Testis (tissue), 3 donors: ENCODE measurements around the gene OLFM1. TPM values are rescaled to one million over a fixed set of nuclear protein-coding genes. Genes with fewer than 3 reads are reported as not detected.

Experiments used
- DNase-seq: peaks from one replicate; pipeline ENCODE4 v3.0.0-alpha.2; 2019
- H3K27ac ChIP-seq, 2 donors: fragments of 200-600 bp; sonication (generic); one replicate each; pipeline ENCODE4 v1.5.1; 2019
- H3K27me3 ChIP-seq: fragments of 200-600 bp; sonication (generic); one replicate; pipeline ENCODE4 v1.5.1; 2019
- H3K36me3 ChIP-seq: fragments of 200-600 bp; sonication (generic); one replicate; pipeline ENCODE4 v1.5.1; 2017; ENCODE audit warnings: low read depth; ENCODE audit errors: missing control alignments
- H3K4me1 ChIP-seq: fragments of 200-600 bp; sonication (generic); one replicate; pipeline ENCODE4 v1.5.1; 2019
- H3K4me3 ChIP-seq, 2 donors: fragments of 200-600 bp; sonication (generic); one replicate each; pipeline ENCODE4 v1.5.1; 2017 to 2019
- H3K9me3 ChIP-seq: fragments of 200-600 bp; sonication (generic); one replicate; pipeline ENCODE4 v1.5.1; 2017
- POLR2A ChIP-seq: fragments of 450-650 bp; IDR thresholded peaks from one replicate; pipeline ENCODE4 v1.6.1; 2017; ENCODE audit warnings: antibody characterized with exemption, mild to moderate bottlenecking, moderate library complexity
- WGBS, 2 donors: methylation state at CpG; one replicate each; pipeline ENCODE4 v1.1.5; 2018; 5-methylcytosine and 5-hydroxymethylcytosine counted together
- intact Hi-C: fragments of 100-400 bp; cut with DNase I; formaldehyde crosslinking; loops from one replicate; pipeline ENCODE4 v1.15.1; 2023; ENCODE audit warnings: low total_unique reads
- polyA plus RNA-seq: library from polyadenylated mRNA; stranded (reverse); fragments of 350-450 nt; fragmentation: Illumina TruSeq; extraction: RNeasy Lipid Tissue Mini Kit (QIAGEN cat#74804); gene quantifications from one replicate; pipeline ENCODE4 v1.2.3, GENCODE V29; 2014; ENCODE audit warnings: low read depth, low replicate concordance; ENCODE audit not compliant: insufficient read depth
- total RNA-seq, 2 donors: library from RNA; depleted of rRNA; stranded (reverse); fragments of >200 nt; gene quantifications; one replicate each; pipeline ENCODE4 v1.2.3, GENCODE V29; 2016
- TF ChIP-seq, protein P1 (sequence below), 3 experiments: fragments of 450-650 bp in 2 of 3; fragments of 200-600 bp in 1 of 3; sonication (generic) in 1 of 3; IDR thresholded peaks; one replicate each; pipeline ENCODE4 v1.5.1; 2016 to 2019; ENCODE audit warnings: antibody characterized with exemption in 3 of 3, mild to moderate bottlenecking in 2 of 3, moderate library complexity in 1 of 3

Gene OLFM1
- total and polyA plus RNA-seq, 3 donors from 2014 or later: 13.9 to 24.4 (median 16.0) TPM

DNA sequence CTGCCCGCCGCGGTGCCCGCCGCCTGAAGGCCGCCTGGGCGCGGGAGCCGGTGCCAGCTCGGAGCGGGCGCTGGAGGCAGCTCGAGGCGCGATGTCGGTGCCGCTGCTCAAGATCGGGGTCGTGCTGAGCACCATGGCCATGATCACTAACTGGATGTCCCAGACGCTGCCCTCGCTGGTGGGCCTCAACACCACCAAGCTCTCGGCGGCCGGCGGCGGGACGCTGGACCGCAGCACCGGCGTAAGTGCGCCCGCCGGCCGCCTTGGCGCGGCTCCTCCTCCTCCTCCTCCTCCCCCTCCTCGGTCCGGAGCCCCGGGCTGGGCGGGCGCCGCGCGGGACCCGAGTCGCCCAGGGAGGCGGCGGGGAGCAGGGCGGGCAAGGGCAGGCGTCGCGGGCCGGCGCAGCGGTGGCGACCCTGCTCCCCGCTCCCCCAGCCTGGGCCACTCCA is 455 bp downstream of the OLFM1 start:
- WGBS, 2 donors: 1% methylated on average over 11 of the region's 57 CpGs; no CpG with 5 or more reads in 1 of the 2 donors
- no peak overlapping the region for H3K27ac ChIP-seq
- no peaks in the 10 kb centered on the region for H3K36me3 ChIP-seq
- intact Hi-C loops: loop anchor here (5.0 kb wide), 2 partner anchors 254 to 324 kb away; no protein-coding TSS in a partner anchor
- DNase-seq: no peak
- peaks cover 21% of the 10 kb centered on the region for H3K4me1 ChIP-seq
- H3K9me3 ChIP-seq: no peaks in the 10 kb centered on the region
- TF ChIP-seq, protein P1, sequence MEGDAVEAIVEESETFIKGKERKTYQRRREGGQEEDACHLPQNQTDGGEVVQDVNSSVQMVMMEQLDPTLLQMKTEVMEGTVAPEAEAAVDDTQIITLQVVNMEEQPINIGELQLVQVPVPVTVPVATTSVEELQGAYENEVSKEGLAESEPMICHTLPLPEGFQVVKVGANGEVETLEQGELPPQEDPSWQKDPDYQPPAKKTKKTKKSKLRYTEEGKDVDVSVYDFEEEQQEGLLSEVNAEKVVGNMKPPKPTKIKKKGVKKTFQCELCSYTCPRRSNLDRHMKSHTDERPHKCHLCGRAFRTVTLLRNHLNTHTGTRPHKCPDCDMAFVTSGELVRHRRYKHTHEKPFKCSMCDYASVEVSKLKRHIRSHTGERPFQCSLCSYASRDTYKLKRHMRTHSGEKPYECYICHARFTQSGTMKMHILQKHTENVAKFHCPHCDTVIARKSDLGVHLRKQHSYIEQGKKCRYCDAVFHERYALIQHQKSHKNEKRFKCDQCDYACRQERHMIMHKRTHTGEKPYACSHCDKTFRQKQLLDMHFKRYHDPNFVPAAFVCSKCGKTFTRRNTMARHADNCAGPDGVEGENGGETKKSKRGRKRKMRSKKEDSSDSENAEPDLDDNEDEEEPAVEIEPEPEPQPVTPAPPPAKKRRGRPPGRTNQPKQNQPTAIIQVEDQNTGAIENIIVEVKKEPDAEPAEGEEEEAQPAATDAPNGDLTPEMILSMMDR (IDR thresholded peaks at IDR 0.05): no peak
- no peak for TF ChIP-seq POLR2A
- peak overlapping the region; percentile 26 to 52 for H3K4me3 ChIP-seq
- H3K27me3 ChIP-seq: no peaks in the 10 kb centered on the region

DNA sequence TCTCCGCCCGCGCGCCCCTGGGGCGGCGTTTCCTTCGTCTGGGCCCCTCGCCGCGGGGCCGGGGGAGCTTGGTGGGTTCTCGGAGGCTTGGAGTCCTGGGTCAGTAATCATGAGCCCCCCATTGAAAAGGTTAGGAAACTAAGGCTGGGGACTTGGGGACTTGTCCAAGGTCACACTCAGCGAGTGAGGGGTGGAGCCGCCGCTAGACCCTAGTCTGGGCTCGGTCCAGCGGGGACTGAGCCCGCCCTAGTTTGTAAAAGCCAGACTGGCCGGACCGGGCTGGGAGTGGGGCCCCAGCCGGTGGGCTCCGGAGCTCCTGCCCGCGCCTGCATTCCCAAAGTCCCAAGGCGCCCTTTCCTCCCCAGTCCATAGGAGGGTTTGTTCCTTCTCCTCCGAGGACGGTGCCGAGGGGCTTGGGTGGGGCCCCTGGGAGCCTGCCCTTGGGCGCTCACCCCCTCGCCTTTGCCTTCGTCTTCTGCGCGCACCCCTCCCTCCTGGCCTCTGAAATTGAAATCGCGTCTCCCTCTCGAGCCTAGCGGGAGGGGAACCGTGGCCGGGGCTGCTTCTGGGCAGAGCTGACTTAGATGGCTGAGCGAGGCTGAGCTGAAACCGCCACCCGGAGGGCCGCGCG is 995 bp downstream of the OLFM1 start:
- 1 to 2% methylated on average over 13 to 45 of the region's 45 CpGs for WGBS, 2 donors
- H3K27ac ChIP-seq: no peak overlapping the region
- intact Hi-C loops: loop anchor here (5.0 kb wide), 2 partner anchors 254 to 324 kb away; no protein-coding TSS in a partner anchor
- DNase-seq: no peak
- peak overlapping the region; percentile 26 to 52 for H3K4me3 ChIP-seq
- no peaks in the 10 kb centered on the region for H3K27me3 ChIP-seq
- no peaks in the 10 kb centered on the region for H3K9me3 ChIP-seq
- no peaks in the 10 kb centered on the region for H3K36me3 ChIP-seq
- peaks cover 25% of the 10 kb centered on the region for H3K4me1 ChIP-seq
- no peak for TF ChIP-seq POLR2A
- TF ChIP-seq, protein P1 (IDR thresholded peaks at IDR 0.05): no peak

DNA sequence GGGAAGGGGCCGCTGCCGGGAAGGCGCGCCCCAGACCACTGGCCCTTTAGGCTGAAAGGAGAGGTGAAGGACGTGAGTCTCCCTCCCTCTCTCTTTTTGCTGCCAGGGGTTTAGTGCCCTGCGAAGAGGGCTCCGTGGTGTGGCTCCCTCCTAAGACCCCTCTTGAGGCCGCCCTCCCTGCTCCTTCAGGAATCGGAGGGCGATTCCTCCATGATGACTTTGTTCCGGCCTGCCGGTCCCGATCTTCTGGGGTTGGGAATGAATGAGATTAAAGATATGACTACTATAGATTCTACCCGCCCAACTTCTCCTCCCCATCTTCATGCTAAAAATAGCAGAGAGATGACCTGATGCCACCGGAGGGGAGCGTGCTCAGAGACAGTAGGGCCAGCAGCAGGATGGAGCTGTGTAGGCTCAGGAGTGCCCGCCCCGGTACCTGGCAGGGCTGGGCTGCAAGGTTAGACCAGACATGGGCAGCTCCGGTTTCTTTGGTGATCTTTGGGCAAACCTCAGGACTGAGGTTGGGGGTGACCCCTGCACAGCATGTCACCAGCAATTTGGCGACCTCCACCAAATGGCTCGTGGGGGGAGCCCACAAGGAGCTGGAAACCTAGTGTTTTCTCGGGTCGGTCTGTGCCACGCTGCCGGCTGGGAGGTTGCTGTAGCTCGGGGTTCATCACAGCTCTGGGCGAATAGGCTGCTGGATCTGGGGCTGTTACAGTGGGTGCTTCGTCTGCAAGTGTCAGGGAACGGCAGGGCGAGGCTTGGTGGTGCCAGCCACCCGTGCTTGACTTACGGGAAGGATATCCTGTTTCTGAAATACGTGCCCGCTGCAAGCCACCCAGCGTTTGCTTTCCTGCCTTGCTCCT is 1.7 kb downstream of the OLFM1 start:
- Histone ChIP-seq H3K27me3 (no peaks in the 10 kb centered on the region), H3K36me3 (no peaks in the 10 kb centered on the region), H3K4me1 (peaks cover 25% of the 10 kb centered on the region), H3K27ac (no peak overlapping the region), H3K4me3 (peak overlapping the region in 1 of 2 donors; percentile 52), H3K9me3 (no peaks in the 10 kb centered on the region)
- no peak for DNase-seq
- TF ChIP-seq POLR2A: no peak
- TF ChIP-seq, protein P1 (IDR thresholded peaks at IDR 0.05): no peak
- WGBS, 2 donors: 26 to 43% methylated on average over 19 to 35 of the region's 35 CpGs
- intact Hi-C loops: loop anchor here (5.0 kb wide), 2 partner anchors 253 to 323 kb away; no protein-coding TSS in a partner anchor

DNA sequence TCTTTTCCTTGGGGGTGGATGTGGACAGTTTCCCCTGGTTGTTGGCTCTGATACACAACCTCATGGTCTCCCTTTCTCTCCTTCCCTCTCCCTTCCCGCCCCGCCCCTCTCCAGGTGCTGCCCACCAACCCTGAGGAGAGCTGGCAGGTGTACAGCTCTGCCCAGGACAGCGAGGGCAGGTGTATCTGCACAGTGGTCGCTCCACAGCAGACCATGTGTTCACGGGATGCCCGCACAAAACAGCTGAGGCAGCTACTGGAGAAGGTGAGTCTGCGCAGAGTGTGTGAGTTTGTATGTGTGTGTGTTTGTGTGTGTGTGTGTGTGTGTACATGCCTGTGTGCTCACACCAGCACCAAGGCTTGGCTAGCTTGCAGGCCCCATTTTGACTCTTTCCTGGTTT is 2.6 kb downstream of the OLFM1 start:
- peaks cover 25% of the 10 kb centered on the region for H3K4me1 ChIP-seq
- intact Hi-C loops: no loop called here
- H3K27me3 ChIP-seq: no peaks in the 10 kb centered on the region
- DNase-seq: no peak
- 68 to 82% methylated on average over 7 of the region's 7 CpGs for WGBS, 2 donors
- H3K27ac ChIP-seq: no peak overlapping the region
- no peaks in the 10 kb centered on the region for H3K36me3 ChIP-seq
- no peaks in the 10 kb centered on the region for H3K9me3 ChIP-seq
- TF ChIP-seq POLR2A: no peak
- TF ChIP-seq, protein P1 (IDR thresholded peaks at IDR 0.05): no peak
- H3K4me3 ChIP-seq: no peak overlapping the region
